ENCODE results near the gene TMED3.

TMED3 gene

DNA sequence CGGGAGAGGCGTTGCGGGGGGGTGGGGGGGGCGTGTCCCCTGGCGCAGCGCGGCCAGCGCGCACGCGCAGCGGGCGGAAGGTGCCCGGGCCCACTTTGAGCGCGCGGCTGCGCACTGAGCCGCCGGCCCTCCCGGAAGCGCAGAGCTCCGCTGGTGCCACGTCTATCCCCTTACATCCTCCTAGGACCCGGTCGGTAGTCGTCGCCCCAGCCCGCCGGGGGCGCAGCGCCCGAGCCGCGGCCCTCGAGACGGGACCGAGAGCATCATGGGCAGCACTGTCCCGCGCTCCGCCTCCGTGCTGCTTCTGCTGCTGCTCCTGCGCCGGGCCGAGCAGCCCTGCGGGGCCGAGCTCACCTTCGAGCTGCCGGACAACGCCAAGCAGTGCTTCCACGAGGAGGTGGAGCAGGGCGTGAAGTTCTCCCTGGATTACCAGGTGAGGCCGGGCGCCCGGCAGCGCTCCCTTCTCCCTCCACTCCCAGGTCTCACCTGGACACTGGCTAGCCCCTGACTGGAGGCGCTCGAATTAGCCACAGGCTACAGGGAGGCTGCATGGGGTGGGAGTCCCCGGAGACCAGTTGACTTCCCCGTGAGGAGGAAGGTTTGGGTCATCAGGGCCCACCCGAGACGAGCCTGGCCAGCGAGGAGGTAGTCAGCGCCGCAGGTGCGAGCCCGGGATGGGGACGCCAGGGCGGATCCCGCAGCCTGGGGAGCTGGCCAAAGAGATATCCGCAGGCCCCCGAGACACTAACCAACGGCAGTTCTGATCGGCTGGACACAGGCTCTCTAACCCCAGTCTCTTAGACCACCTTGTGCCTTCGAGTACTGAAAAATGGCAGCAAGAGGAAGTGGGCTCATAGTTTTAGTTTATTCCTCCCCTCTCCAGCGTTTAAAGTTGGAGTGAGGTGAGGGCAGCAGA lies at the start of gene TMED3:
Gene TMED3, plus strand, starts transcription at position 128 of the 916 bp plus-strand sequence. Its CDS starts 138 bp downstream, at position 266.
- peak; percentile 1 for DNase-seq

DNA sequence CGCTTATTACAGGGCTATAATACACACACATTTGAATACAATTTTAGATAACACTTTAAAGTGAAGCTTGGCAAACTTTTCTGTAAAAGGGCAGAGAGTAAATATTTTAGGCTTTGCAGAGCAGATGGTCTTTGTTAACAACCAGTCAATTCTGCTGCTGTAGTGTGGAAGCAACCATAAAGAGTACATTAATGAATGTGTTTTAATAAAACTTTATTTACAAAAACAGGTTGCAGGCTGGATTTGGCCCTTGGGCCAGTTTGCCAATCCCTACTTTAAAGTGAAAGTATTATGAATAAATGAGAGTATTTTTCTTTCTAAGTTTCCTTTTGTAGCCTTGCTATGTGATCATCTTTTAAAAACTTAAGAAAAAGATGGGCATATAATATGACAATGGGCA lies 49.1 kb upstream of the TMED3 start:
- no peak for DNase-seq

DNA sequence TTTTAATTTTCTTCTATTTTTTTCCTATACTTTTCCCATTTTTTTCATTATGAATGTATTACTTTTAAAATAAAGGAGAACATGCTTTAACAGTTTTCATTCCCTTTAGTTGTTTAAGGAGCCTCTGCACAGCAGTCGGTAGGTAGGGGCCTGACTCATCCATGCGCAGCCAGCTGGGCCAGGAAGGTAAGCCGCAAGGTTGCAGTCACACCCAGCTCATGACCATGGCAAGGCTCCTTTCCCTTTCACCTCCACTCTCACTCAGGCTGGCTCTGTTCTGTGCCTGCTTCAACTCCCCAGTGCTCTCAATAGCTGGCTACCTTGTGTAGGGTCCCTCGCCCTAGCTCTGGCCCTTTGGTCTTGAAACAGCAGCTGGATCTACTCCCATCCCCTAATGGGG lies 45.7 kb upstream of the TMED3 start:
- DNase-seq: no peak

DNA sequence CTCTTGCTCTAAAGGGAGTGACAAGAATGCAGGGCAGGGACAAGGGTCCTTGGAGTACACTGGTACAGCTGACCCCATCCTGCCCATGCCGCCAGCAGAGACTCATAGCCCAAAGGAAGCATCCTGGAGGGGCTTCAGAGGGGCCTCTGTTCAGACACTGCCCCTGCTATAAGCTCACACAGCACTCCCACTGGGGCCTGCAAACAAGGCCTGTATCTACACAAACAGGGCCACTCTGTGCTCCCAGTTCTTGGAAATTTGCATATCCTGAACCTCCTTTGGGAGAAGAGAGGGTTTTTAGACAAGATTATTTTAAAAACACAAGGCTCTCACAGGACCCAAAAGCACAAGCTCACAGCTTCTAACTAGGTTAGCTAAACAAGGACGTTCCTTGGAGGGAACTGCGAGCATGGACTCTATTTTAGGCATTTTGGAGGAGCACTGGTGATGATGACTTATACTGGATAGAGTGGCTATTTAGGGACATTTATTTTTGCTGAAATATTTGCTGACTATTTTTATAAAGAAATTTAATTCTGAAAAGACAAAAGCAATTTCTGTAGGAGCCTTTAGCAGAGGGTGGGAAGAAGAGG lies 44.8 kb upstream of the TMED3 start:
- DNase-seq: no peak

DNA sequence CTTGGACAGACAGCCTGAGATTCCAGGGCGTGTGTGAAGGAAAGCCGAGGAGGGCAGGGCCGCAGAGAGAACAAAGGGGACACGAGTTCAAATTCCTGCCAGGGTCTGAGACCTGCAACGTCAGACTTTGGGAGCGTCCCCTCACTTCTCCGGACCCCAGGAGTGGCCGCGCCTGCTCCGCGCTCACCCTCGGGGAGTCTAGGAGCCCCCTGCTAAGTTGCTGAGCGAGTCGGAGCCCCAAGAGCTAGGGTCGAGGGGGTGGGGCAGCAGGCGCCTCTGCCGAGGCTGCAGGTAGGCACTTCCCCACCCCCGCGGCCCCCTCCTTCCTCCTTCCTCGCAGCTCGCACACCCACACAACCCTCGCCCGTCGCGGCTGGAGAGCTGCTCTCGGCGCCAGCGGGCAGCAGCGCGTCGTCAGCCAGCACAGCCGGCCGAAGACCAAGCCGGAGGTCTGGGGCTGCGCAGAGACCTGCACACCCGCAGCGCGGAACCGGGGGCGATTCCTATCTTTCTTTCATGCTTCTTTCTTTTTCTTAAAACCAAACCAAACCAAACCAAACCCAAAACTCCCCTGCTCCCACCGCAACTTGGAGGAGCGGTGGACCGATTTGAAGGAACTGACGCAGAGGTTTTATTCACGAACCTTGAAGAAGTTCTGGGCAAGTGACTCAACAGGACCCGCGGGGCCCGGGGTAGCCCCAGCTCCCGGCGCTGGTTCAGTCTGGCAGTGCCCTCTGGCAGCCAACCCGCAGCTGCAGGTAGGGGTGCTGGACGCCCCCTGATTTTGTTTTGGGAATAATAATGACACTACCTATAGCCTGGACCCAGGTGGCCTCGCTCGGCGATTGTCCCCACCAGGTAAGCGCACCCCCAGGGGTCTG lies 28.3 kb upstream of the TMED3 start, which contains the start of gene ANKRD34C:
Gene ANKRD34C, plus strand, starts transcription at position 352 of the 881 bp plus-strand sequence. CDS start 10,563 bp downstream, outside the sequence.
- no peak for DNase-seq

DNA sequence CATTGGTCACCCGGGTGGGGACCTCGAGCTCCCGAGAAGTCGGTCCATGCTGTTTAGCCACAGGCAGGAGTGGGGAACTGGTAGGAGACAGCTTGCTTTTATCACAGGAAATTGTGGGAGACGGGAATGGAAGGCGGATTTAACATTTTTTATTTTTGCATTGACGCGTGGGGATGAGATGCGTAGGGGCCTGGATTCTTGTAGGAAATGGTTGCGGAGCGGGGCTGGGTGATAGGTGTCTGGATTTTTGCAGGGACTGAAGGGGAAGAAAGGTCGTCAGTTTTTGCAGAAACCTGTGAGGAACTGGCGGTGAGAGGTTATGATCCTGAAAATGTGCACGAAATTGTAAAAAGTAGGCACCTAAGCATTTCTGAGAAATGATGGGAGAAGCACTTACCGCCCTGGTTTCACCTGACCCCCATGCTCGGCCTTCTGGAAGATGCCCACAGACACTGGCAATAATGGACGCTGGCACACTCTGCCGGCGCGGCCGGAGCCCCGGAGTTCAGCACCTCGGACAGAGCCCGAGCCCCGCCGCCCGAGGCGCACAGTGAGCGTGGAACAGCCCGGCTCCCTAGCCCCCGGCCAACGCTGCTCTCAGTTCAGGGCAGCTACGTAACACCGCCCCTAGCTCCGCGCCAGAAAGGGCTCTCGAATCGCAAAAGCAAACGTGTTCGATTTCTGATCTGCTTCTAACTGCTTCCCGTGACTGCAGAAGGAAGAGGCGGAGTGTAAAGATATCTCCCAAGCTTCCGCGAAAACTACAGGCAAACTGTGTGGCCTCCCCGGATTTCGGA lies 27.5 kb upstream of the TMED3 start:
- no peak for DNase-seq

DNA sequence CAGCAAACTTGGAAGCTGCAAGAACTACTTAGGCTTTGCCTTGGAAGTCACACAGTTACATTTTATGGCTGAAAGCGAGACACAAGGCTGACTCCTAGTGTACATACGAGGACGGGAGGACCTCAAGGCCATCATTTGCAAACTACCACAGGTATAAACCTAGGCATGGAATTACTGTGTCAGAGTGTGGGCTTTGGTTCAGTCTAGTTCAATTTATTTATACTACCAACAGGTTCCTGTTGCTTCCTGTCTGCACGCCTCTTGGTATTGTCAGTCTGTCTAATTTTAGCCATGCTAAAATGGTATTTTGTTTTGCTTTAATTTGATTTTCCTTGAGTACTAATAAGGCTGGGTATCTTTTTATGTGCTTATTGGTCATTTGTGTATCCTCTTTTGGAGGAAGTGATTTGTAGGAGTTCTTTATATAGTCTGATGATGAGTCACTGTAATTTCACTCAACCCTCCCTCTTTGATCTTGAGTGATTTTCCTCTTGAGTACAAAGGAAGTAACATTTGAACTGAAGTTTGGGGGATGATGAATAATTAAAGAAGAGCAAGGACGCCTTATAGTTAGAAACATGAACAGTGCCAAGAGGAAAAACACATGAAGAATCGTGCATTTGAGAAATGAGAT lies 20.2 kb upstream of the TMED3 start:
- DNase-seq: no peak

DNA sequence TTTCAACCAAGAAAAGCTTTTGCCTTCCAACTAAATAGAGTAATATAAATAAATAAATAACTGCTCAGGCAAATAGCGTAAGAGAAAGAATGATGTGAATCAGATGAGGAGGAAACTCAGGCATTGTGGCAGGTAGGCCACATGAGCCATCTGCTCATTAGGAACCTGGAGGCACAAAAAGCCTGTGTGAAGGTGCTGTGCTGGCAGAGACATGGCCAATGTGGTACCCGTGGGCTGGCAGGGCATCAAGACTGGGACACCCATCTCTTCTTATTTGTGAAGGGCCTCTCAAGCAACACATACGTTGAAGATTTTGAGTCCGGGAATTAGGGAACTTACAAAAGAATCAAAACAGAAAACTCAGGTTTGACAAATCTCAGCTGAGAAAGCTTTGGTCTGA lies 18.9 kb upstream of the TMED3 start:
- no peak for DNase-seq

DNA sequence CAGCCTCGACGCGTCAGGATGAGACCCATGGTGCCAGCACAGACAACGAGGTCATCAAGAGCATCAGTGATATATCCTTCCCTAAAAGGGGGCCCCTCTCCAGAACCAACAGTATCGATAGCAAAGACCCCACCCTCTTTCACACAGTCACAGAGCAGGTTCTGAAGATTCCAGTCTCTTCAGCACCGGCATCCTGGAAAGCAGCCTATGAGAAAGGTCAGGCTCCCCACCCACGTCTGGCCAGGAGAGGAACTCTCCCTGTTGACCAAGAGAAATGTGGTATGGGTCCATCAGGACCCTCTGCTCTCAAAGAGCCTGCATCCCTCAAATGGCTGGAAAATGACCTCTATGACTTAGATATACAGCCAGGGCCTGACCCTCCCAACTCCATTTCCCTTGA lies 16.8 kb upstream of the TMED3 start:
- DNase-seq: no peak

DNA sequence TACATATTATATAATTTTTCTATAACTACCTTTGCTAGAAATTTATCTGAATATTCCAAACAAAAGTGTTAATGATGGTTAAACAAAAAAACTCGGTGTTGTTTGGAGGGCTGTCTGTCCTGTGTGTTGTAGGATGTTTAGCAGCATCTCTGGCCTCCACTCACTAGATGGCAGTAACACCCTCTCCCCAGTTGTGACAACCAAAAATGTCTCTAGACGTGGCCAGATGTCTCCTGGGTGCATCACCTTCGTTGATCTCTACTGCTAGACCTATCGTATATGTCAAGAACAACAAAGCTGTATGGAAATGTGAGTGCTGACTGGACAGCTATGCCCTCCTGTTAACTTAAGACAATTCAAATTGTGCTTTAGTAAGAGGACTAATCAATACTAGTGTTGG lies 14.3 kb upstream of the TMED3 start:
- DNase-seq: no peak

DNA sequence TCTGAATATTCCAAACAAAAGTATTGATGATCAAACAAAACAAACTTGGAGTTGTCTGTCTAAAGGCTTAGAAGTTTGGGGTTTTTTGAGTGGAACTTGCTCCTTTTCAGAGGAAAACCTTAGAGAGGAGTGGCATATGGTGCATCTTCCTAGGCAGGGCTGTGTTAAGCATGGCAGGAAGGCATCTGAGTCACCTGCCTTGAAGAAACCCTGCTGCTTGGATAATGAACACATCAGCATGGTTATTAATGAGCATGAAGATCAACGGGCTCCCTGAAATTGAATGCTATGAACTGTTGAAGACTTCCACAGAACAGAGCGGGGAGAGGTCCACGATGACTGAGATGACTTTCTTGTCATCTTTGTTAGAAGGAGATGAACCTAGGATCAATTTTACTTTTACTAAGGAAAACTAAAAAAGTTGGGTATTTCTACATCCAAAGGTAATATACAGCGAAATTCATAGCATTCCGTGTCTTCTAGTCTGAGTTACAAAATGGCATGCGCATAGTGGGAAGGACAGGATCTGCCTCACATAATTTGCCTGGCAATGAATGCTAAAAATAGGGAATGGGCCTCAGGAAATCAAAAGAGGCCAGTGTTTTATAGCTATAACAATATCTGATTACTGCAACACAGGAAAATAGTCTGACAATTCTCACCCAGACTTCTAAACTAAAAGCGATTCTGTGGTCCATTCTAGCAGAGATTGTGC lies 11.6 kb upstream of the TMED3 start:
- DNase-seq: no peak

DNA sequence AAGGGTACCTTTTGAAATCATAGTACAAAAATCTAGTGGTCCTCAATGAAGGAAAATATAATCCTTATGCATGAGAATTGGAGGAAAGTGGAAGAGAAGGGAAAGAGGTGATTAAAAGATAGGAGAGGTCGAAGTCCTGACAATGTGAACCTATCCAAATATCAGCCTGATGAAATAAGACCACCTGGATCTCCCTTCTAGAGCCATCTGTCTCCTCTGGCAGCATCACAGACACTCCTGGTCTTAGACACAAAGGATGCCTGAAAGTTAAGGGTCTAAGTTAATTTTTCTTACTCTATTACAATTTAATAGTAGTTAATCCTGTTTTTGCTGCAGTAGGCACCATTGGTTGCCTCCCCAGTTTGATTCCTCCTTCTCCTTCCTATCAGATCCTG lies 11.1 kb upstream of the TMED3 start:
- DNase-seq: no peak

DNA sequence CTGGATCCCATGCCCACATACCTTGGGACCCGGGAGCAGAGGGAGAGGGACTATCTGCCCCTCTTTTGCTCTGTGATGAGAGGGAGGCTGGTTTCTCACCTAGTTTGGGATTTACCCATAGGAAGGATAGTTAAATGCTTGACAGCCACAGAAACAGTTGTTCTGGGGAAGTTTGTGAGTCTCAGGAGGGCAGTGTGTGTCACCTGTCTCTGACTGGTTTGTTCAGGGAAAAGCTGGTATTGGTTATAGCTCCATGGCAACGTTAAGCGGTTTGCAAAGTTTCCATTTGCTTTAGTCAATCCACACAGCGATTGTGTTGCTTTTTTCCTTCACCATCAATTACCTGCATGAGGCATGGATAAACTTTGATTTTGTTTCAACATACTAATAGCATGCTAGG lies 3.7 kb upstream of the TMED3 start:
- DNase-seq: no peak

DNA sequence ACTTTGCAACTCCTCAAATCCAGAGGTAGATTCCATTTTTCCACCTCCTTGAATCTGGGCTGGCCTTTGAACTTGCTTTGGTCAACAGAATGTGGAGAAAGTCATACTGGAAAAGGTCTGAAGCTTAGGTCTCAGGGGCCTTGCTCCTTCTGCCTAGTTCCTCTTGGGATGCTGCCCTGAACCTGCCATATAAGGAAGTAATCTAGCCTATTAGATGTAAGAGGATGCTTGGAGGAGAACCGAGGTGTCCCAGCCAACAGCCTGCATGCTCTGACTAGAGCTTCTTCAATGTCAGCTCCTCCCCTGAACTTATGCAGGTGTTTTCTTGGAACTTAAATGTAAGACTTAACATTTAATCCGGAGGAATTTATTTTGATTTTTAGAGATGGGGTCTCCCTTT lies 2.0 kb upstream of the TMED3 start:
- peak; percentile 2 for DNase-seq

DNA sequence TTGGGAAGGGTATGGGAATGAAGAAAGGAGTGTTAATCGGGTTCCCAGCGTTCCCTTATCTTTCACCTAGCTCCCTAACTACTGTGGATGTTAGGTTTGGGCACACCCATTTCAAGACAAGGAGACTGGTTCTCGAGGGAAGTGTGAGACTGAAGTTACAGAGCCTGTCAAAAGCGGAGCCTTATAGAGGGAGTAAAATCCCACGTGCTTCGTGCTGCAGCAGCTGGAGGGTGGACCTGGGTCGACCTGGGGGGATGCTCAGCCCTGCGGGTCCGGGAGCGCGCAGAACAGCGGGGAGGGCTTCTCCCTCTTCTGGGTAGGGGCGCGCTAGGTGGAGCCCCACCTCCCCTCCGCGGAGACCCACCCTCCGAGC lies 314 bp upstream of the TMED3 start:
- no peak for DNase-seq

DNA sequence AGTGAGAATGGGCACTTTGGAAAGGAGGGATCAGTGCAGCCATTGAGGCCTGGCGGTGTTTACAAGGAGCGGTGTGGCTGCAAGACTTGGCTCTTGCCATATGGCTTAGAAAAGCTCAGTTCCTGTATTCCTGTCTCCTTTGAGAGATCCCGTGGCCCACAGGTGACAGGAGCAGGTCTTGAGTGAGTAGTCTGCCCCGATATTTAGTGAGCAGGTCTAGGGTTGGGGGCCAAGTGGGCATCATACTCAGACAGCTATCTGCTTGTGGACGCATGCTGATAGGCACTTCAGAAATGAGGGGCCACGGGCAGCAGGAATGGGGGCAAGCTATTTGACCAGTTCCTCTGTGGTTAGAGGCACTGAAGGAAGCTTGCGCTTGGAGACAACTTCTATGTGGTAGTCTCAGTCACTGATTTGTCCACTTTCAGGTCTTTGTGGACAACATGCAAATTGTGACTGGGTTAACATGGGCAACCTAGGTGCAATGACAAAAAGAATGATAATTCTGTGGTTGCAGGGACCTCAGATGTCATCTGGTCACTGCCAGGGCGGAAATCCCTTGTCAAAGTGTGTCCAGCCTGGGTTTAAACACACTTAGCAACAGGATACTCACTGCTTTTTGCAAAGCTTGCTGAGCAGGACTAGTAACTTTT lies 1.1 kb downstream of the TMED3 start:
- DNase-seq: no peak

DNA sequence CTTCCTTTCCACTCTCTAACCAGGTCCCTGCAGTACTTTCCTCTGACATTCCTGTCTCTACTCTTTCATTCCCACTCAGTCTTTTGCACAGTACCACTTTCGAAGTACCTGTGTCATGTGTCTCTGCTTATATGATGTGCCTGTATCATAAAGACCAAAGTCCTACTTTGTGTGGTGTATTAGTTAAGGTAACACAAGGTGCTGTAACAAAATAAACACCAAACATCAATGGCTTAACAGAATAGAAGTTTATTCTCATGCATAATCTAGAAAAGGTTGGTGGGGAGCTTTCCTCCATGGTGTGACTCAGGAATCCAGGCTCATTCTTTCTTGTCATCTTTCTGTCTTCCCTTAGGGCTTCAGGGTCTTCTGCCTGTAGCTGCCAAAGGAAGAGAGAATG lies 3.3 kb downstream of the TMED3 start:
- DNase-seq: no peak

DNA sequence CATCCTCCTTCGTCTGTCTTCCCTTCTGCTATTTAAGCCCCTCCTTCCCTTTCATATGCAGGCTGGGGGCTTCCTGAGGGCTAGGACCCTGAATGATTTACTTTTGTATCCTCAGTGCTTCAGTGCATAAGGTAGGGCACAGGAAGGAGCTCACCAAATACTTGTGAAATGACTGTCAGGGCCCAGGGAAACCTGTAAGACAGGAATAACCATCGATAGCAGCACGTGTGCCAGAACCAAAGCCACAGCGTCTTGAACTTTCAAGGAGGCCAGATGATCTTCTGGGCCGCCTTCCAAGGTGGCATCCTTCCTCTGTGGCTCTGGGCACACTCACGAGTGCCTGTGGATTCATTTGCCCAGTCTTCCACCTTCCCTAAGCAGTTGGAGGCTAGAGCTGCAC lies 3.9 kb downstream of the TMED3 start:
- no peak for DNase-seq

DNA sequence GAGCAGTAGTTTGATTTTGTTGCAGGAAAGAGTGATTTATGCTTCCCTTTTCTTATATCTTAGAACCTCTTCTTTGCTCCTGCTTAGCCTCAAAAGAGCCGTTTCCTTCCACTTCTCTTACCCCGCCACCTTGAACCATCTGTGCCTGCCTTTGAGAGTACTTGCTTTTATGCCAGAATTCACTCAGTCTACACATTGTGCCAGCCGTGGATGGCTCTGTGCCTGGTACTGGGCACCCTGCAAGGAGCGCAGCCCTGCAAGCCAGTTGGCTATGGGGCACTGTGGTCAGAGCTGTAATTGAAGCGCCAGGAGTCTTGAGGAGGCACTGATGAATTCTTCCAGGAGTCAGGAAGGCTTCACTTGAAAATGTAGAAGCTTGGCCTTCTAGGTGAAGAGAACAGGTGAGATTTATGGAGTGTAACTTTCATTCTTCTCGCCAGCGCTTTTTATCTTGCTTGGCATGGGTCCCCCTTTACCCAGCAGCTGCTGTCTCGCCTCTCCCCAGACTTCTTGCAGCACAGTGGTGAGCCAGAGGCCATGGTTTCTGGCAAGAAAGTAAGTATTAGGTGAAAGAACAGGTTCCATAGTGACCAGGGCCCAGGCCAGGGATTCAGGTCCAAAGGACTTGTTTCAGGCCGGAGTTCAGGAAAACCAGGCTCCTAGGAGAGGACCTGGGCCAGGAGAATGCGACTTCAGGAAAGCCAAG lies 4.9 kb downstream of the TMED3 start:
- DNase-seq: no peak

DNA sequence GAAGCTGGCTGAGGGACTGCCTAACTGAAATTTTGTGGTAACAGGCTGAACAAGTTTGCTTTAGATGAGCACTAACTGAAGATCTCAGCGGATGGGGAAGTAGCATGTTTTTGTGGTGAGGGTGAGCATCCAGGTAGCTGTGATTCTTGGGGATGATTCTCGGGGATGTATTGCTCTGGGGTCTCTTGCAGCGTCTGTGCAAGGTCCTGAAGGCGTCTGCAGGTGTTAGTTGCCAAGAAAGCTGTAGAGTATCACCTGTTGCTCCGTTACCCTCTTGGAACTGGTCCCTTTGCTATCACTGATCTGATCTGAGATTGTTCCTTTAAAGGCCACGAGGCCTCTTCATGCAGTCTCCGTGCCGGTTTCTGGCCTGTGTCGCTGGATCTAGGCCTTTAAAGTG lies 6.0 kb downstream of the TMED3 start:
- no peak for DNase-seq
